Stimulated activated CD4-positive, alpha-beta T cell treated with anti-CD3 and anti-CD28 coated beads, Interleukin-2, amount 100 ng/mL, for 4 hours (primary cell): ENCODE results near the gene AHRR.

Experiments used
- DNase-seq: peaks from one replicate; pipeline ENCODE4 v3.0.0-alpha.2; 2020; ENCODE audit warnings: low read depth

The AHRR gene

DNA sequence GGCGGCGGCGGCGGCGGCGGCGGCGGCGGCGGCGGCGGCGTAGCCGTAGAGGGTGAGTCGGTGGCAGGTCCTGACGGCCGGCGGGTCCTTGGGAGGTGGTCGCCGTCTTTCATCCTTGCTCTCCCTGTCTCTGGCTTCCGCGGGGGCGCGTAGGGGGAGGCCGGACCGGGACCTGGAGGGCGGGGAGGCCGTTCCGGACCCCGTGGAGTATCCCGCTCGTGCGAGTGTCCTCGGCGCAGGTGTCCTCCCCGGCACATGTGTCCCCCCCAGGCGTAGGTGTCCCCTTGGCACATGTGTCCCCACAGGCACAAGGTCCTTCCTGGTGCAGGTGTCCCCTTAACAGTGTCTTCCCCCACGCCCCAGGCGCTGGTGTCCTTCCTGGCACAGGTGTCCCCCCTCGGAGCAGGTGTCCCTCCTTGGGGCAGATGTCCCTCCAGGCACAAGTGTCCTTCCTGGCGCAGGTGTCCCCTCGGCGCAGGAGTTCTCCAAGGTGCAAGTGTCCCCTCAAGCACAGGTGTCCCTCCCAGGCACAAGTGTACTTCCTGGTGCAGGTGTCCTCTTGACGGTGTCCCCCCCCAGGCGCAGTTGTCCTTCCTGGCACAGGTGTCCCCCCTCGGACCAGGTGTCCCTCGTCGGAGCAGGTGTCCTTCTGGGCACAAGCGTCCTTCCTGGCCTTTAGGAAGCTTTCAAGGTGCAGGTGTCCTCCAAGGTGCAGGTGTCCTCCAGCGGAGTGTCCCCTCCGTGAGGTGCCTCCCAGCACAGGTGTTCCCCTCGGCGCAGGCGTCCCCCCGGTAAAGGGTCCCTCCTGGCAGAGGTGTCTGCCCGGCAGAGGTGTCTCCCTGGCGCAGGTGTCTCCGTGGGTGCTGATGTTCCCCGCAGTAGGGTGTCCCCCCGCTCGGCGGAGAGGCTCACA lies 122.0 kb downstream of the AHRR start:
- no peak for DNase-seq

DNA sequence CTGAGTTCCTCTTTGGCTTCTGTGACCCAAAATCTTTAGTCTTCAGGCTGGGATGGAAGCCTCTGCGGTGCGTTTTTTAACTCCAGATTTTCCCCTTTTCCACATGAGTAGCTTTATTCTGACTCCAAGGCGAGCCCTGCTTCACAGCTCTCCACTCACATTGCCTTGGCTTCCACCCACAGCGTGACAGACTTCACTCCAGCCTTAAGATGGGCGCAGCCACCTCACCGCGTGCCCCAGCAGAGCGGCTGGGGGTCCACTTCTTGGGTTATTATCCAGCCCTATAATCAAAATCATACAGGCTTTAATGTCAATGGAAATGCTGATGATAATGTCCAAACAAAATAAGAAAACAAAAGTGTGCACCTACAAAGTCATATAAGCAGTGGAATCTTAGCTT lies 122.7 kb downstream of the AHRR start:
- no peak for DNase-seq

DNA sequence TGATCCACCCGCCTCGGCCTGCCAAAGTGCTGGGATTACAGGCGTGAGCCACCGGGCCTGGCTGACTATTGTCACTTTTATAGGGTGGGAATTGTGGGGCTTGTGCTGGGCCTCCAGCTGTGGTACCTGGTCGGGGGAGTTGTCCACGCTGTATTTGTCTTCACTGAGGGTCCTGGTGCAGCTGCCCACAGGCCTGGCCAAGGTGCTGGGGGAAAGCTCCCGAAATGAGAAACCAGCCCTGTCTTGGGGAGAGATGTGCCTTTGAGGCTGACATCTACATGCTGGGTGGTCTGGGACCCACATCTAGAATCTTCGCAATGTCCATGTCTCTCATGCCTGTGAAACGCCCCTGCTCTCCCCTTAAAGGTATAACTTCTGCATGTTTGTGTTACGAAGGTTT lies 124.1 kb downstream of the AHRR start:
- no peak for DNase-seq

DNA sequence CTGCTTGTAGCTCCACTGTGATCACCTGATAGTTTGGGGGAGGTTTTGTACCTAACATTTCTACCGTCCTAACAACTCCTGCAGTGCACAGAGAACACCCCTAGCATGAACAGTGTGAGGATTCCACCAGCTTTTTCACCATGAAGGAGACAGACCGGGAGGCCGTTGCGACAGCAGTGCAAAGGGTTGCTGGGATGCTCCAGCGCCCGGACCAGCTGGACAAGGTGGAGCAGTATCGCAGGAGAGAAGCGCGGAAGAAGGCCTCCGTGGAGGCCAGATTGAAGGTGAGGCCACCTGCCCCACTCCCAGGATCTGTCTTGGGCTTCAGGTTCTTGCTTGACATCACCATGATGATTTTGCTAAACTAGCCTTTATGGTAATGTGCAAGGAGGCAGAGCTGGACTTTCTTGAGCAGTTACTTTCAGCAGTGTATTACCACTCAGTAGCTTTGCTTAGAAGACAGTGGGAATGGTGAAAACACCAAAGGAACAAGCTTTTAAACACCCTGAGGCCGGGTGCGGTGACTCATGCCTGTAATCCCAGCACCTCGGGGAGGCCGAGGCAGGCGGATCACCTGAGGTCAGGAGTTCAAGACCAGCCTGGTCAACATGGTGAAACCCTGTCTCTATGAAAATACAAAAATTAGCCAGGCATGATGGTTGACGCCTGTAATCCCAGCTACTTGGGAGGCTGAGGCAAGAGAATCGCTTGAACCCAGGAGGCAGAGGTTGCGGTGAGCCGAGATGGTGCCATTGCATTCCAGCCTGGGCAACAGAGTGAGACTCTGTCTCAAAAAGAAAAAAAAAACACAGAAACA lies 124.8 kb downstream of the AHRR start:
- DNase-seq = no peak

DNA sequence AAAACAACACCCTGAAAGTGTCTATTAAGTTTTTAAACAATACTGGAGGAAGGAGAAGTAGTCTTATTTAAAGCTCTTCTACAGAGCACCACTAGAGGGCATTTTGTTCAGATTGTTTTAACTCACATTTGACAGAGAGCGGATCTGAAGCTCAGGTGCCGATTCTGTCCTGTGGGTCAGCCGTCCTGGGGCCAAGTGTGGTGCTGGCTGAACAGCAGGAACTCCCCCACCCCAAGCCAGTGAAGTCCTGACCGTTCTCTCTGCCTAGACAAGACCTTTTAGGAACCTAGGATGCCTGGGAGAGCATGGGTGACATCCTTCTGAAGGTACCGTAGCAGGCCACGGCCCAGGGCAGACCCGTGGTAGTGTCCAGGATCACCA lies 125.4 kb downstream of the AHRR start:
- no peak for DNase-seq

DNA sequence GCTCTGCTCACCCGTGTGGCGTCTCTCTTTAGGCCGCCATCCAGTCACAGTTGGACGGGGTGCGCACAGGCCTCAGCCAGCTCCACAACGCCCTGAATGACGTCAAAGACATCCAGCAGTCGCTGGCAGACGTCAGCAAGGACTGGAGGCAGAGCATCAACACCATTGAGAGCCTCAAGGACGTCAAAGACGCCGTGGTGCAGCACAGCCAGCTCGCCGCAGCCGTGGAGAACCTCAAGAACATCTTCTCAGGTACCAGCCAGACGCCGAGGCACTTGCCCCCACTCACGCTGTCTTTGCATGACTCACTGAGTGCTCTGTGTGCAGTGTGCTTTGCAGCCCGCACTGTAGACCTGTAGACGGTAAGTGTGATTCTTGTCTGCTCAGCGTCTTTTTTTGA lies 126.0 kb downstream of the AHRR start:
- no peak for DNase-seq

DNA sequence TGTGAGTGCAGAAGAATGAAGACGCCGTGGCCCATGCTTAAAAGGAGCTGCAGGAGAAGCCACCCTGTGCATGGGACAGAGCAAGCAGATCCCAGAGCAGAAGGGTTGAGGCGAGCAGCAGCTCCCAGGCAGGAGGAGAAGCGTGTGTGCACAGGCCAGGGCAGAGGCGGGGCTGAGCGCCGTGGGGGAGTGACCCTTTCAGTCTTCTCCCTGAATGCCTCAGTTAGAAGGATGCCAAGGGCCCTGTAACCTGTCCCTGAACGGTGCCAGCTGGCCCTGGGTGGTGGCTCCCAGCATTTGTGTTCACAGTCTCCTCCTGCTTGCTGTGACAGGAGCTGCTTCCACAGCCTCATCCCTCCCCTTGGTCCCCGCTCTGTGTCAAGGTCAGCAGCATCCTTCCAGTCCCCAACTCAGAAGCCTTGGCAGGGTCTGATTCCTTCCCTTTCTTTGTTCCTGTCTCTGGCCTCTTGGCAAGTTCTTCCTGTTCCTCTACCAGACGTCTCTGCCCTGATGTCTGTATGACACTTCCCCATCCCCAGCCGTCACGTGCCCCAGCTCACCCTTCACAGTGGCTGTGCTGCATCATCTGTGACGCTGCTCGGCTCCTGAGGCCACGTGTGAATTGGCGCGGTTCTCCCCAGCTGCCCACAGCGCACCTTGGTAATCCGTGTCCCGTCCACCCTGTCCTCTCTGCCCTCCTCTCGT lies 126.7 kb downstream of the AHRR start:
- no peak for DNase-seq

DNA sequence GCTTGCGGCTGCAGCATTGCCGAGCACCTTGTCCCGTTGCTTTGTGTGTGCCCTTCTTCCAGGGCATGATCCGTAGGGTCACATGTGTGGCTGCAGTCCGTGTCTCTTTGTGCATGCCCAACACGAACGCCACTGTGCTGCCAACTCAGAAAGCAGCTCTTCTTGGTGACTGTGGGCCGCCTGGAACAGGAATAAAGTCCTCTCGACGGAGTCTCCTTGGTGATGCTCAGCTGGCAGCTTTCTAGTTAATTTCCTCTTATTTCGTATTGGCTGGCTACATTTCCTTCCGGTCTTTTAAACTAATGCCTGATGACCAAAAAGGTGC lies 127.2 kb downstream of the AHRR start:
- no peak for DNase-seq

DNA sequence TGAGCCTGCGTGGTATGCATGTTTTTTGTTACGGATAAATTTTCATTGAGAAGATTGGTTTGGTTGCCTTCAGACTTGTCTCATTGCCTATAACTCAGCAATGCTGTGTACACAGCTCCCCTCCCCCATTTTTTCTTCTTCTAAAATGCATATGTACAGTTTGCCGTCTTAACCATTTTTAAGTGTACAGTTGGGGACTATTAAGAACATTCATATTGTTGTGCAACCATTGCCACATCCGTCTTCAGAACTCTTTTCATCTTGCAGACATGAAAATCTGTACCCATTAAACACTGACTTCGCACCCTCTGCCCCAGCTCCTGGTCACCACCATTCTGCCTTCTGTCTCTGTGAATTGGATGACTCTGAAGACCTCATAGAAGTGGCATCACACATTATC lies 127.6 kb downstream of the AHRR start:
- DNase-seq = no peak

DNA sequence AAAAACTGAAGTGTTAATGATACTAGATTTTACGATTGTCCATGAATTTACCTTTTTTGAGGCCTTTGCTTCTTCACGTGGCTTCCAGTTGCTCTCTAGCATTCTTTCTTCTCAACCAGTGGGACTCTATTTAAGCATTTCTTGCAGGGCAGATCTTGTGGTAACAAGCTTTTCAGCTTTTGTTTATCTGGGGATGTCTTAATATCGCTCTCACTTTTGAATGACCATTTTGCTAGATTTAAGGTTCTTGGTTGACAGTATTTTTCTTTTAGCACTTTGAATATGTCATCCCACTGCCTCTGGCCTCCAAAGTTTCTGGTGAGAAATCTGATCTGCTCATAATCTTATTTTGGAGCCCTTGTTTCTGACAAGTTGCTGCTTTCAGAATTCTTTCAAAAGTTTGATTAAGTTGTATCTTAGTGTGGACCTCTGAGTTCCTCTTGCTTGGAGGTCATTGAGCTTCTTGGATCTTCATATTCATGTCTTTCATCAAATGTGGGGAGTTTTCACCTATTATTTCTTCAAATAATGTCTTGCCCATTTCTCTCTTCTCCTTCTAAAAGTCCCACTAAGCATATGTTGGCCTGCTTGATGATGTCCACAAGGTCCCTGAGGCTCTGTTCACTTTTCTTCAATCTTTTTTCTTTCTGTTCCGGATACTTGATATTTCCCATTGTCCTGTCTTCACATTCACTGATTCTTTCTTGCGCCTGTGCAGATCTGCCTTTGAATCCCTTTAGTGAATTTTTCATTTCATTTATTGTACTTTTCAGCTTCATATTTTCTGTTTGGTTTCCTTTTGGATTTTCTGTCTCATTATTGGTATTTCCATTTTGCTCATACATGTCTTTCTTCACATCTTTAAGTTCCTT lies 130.3 kb downstream of the AHRR start:
- DNase-seq = no peak

DNA sequence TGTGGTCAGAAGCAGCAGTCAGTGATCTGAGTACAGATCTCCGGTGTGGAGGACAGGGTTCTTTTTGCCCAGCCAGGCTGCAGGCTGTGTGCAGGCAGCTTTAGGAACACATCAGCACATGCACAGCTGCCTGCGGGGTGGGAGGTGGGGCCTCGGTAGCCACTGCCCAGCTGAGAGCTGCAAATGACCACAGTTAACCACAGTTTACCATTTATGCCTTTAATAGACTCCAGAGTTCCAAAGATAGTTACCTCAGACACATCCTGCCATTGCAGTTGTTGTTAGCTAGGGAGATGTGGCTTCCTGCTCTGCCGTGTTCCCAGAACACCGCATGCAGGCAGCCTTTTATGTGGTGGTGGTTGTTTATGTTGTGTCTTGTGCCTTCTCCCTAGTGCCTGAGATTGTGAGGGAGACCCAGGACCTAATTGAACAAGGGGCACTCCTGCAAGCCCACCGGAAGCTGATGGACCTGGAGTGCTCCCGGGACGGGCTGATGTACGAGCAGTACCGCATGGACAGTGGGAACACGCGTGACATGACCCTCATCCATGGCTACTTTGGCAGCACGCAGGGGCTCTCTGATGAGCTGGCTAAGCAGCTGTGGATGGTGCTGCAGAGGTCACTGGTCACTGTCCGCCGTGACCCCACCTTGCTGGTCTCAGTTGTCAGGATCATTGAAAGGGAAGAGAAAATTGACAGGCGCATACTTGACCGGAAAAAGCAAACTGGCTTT lies 131.6 kb downstream of the AHRR start:
- no peak for DNase-seq

DNA sequence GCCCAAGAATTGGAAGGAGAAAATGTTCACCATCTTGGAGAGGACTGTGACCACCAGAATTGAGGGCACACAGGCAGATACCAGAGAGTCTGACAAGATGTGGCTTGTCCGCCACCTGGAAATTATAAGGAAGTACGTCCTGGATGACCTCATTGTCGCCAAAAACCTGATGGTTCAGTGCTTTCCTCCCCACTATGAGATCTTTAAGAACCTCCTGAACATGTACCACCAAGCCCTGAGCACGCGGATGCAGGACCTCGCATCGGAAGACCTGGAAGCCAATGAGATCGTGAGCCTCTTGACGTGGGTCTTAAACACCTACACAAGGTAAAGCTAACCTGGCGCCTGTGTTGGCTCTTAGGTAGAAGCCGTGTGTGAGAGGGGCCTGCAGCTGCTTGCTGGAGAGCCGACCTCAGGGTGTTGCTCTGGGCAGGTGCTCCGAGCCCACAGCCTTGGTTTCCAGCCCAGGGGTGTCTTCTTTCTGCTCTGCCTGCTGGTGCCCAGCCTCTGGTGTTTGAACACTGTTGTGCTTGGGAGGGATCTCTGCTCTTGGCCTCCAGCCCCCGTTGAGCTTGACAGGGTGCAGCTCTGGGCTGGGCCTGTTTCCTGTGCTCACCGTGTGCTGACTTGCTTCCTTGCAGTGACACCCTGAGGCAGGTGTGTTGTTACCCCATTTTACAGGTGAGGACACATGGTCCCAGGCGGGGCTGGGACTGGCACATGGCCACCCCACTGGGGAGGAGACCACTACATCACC lies 132.4 kb downstream of the AHRR start:
- DNase-seq = no peak

DNA sequence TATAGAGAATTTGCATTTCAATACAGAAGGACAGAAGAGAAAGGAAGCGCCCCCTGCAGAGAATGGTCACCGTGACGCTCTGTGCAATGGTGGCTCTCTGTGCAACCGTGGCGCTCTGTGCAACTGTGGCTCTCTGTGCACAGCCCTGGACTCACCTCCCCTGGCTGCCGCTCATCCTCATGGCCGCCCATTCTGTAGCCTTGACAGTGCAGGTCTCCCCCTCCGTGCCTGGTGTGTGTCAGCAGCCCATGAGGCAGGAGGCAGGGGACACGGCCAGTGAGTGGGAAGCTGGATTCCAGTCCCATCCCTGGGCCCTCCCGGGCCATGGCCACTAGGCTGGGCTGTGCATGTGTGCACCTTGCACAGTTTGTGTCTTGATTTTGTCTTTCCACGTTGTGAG lies 133.4 kb downstream of the AHRR start:
- no peak for DNase-seq

DNA sequence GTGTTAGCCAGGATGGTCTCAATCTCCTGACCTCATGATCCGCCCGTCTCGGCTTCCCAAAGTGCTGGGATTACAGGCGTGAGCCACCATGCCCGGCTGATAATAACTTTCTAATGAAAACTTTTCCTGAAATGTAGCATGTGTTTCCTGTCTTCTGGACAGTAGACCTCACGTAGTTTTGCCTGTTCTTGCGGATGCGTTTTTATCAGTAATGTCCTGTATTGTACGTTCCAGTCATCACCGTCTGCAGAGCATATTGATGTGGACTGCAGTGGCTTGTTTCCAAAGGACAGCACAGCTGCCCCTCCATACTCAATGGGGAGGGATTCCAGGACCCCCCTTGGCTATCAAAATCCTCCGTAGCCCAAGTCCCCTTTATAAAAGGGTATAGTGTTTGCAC lies 134.3 kb downstream of the AHRR start:
- DNase-seq = no peak

DNA sequence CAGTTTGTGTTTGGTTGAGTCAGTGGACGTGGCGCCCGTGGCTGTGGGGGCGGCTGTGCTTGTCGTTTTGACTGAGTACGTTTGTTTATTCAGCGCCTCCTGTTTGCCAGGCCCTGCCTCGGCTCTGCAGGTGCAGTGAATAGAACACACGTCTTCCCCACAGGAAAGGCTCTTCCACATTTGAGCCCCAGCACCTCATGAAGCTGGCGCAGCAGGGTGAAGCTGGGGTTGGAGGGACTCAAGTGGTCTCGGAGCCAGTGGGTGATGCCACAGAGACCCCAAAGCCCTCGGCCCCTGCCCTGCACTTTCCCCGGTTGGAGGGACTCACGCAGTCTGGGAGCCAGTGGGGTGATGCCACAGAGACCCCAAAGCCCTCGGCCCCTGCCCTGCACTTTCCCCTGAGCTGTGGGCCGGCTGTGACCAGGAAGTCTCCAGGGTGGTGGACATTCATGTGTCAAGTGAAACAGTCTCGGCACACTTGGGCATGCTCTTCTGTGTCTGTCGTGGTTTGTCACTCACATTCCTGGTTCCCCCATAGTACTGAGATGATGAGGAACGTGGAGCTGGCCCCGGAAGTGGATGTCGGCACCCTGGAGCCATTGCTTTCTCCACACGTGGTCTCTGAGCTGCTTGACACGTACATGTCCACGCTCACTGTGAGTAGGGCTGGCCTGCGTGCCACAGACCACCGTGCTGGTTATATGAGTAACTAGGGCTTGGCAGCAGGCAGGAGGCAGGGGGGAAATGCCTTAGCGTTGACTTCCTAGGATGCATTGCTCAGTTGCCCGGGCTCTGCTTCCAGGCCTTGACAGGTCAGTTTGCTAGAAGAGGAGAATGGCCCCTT lies 135.1 kb downstream of the AHRR start:
- no peak for DNase-seq

DNA sequence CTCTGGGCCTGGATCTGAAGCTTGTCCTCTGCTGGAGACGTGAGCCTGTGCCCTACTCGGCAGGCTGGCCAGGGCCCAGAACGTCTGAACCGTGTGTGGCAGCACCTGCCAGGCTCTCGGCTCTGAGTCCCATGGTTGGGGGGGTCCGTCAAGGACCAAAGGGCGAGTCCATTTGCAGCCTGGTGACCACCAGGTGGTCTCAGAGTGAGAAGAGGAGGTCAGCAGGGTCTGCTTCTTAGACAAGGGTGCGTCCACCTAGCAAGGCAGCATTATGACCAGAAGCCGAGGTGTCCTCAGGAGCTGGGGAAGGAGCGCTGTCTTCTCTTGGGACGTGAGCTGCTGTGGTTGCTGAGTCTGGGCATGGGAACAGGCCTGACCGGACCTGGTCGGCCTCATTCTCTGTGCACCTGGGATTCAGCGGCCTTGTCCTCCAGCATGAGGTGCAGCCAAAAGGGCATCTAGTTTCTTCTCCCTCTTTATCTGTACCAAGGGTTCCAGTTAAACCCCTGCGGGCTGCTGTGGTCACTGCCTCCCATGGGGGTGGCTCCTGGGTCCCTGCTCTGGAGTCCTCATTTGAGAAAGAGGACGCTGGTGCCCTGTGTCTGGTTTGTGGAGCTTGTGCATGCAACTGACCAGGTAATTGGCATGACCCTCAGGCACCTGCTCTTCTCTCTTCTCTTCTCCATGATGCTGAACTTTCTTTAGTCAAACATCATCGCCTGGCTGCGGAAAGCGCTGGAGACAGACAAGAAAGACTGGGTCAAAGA lies 135.9 kb downstream of the AHRR start:
- DNase-seq = no peak

DNA sequence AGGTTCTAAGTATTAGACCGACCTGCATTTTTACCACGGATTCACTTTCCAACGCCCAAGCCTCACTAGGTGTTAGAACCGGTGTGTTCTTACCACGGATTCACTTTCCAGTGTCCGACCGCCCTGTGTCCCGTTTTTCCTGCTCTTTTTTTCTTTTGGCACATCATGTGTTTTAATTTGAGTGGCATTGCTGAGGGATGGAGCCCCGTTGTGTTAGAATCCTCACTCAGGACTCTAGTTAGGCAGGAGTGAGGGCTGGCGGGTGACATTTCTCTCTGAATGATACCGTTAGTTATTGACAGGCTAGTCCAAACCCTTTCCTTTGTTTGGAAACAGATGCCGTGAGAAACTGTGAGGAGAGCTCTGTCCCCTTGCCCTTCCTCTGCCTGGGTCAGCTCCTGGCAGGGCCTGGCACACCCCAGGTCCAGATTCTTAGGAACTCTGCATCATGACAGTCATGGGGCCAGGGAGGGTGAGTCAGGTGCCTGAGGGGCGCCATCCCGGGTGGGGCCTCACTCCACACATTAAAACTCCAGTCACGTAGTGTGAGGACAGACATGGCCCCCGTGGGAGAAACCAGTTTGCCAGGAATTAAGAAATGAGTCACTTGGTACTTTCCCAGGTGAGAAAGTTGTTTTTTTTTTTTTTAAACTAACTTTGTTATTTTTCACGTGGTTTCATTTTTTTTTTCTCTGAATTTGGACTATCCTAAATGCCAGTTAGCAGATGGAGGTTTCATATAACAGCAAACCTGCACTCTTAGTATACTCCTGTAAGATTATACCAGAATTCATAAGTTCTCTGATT lies 137.2 kb downstream of the AHRR start:
- peak; percentile 58 for DNase-seq
